Type B pancreatic cell (in vitro differentiated cells): ENCODE results near the gene CD99. TPM values are rescaled to one million over a fixed set of nuclear protein-coding genes. Genes with fewer than 3 reads are reported as not detected.

Experiments
- DNase-seq: peaks from one replicate; pipeline ENCODE4 v3.0.0; 2021; ENCODE audit warnings: mixed read lengths; ENCODE audit not compliant: unreplicated experiment; ENCODE audit errors: extremely low spot score
- H3K27ac Mint-ChIP-seq: 2 replicates; pipeline ENCODE4 v1.8.0; 2021; ENCODE audit warnings: mild to moderate bottlenecking, mixed read lengths
- H3K27me3 Mint-ChIP-seq: 2 replicates; pipeline ENCODE4 v1.8.0; 2021; ENCODE audit warnings: mixed read lengths
- H3K36me3 Mint-ChIP-seq: 2 replicates; pipeline ENCODE4 v1.8.0; 2021; ENCODE audit warnings: mixed read lengths
- H3K4me1 Mint-ChIP-seq: one replicate; pipeline ENCODE4 v1.8.0; 2021; ENCODE audit warnings: mixed read lengths; ENCODE audit not compliant: unreplicated experiment
- H3K4me3 Mint-ChIP-seq: 2 replicates; pipeline ENCODE4 v1.8.0; 2021; ENCODE audit warnings: mild to moderate bottlenecking, mixed read lengths
- H3K9me3 Mint-ChIP-seq: 2 replicates; pipeline ENCODE4 v1.8.0; 2021; ENCODE audit warnings: mixed read lengths
- total RNA-seq: library from RNA; stranded (reverse); gene quantifications from 2 replicates; pipeline ENCODE4 v1.2.1, GENCODE V29; 2021; ENCODE audit warnings: low replicate concordance
- TF ChIP-seq, protein P1 (sequence below): fragments of 200-600 bp; sonication (generic); conservative IDR thresholded peaks from 2 replicates; pipeline ENCODE4 v1.5.0; 2021; ENCODE audit warnings: antibody characterized with exemption, mild to moderate bottlenecking

CD99 gene
- total RNA-seq, 1 donor from 2014 or later: 292 TPM

DNA sequence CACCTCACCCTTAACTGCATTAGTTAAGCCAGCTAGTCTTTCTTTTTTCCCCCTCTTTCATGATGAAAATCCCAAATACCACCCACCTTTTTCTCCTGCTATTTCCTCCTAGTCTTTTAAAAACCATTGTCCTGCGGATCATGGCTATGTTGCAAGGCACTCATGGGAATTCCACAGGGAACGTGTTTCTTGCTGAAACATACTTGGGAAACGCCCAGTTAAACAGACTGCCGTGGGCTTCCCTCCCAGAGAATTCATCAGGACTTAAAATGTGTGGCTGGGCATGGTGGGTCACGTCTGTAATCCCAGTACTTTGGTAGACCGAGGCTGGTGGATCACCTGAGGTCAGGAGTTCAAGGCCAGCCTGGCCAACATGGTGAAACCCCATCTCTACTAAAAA is 92.9 kb downstream of the CD99 start:
- Mint-ChIP-seq H3K36me3 (no peaks in the 10 kb centered on the region), H3K4me1 (peaks cover 21% of the 10 kb centered on the region), H3K4me3 (no peak overlapping the region), H3K9me3 (no peaks in the 10 kb centered on the region), H3K27me3 (no peaks in the 10 kb centered on the region), H3K27ac (no peak overlapping the region)
- TF ChIP-seq, protein P1, sequence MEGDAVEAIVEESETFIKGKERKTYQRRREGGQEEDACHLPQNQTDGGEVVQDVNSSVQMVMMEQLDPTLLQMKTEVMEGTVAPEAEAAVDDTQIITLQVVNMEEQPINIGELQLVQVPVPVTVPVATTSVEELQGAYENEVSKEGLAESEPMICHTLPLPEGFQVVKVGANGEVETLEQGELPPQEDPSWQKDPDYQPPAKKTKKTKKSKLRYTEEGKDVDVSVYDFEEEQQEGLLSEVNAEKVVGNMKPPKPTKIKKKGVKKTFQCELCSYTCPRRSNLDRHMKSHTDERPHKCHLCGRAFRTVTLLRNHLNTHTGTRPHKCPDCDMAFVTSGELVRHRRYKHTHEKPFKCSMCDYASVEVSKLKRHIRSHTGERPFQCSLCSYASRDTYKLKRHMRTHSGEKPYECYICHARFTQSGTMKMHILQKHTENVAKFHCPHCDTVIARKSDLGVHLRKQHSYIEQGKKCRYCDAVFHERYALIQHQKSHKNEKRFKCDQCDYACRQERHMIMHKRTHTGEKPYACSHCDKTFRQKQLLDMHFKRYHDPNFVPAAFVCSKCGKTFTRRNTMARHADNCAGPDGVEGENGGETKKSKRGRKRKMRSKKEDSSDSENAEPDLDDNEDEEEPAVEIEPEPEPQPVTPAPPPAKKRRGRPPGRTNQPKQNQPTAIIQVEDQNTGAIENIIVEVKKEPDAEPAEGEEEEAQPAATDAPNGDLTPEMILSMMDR: no peak
- DNase-seq: no peak

DNA sequence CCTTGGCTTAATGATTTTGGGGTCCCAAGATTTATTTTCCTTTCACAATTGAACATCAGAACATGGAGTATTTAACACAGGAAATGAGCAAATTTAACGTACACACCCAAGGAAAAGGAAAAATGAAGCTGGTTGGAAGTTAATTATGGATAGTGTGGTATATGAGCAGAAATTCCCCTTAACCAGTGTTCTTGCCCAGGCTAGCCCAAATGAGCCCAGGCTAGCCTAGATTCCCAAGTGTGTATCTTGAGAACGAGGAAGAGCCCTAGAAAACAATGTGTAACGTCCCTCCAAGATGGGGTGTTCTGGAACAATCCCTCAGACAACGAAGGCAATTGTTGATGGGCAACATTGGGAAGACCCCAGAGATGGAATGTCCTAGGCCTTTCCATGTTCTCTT is 94.4 kb downstream of the CD99 start:
- no peak overlapping the region for H3K27ac Mint-ChIP-seq
- no peak overlapping the region for H3K4me3 Mint-ChIP-seq
- no peaks in the 10 kb centered on the region for H3K9me3 Mint-ChIP-seq
- no peaks in the 10 kb centered on the region for H3K36me3 Mint-ChIP-seq
- no peaks in the 10 kb centered on the region for H3K27me3 Mint-ChIP-seq
- DNase-seq: no peak
- TF ChIP-seq, protein P1: no peak
- H3K4me1 Mint-ChIP-seq: peaks cover 20% of the 10 kb centered on the region

DNA sequence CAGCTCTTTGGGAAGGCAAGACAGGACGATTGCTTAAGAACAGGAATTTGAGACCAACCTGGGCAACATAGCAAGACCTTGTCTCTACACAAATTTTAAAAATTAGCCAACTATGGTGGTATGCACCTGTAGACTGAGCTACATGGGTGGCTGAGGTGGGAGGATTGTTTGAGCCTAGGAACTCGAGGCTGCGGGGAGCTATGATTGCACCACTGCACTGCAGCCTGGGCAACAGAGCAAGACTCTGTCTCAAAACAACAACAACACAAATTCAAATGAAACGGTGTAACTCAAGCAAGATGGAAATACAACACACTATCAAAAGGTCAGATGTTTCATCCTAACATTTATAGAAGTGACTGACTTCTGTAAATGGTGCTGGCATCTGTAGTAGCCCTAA is 97.9 kb downstream of the CD99 start:
- H3K9me3 Mint-ChIP-seq: no peaks in the 10 kb centered on the region
- TF ChIP-seq, protein P1: no peak
- H3K27ac Mint-ChIP-seq: no peak overlapping the region
- DNase-seq: no peak
- H3K4me1 Mint-ChIP-seq: no peaks in the 10 kb centered on the region
- H3K27me3 Mint-ChIP-seq: no peaks in the 10 kb centered on the region
- H3K4me3 Mint-ChIP-seq: no peak overlapping the region
- no peaks in the 10 kb centered on the region for H3K36me3 Mint-ChIP-seq

DNA sequence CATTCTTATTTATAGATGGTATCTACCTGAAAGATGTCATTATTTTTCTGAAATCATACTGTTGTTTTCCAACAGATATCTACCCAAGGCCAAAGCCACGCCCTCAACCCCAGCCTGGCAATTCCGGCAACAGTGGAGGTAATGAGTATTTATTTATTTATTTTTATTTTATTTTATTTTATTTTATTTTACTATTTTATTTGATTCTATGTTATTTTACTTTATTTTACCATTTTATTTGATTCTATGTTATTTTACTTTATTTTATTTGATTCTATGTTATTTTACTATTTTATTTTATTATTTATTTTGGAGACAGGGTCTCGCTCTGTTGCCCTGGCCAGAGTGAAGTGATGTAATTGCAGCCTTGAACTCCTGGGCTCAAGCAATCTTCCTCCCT is 98.5 kb downstream of the CD99 start:
- no peak overlapping the region for H3K27ac Mint-ChIP-seq
- no peaks in the 10 kb centered on the region for H3K36me3 Mint-ChIP-seq
- no peaks in the 10 kb centered on the region for H3K4me1 Mint-ChIP-seq
- no peak for DNase-seq
- H3K4me3 Mint-ChIP-seq: no peak overlapping the region
- H3K27me3 Mint-ChIP-seq: no peaks in the 10 kb centered on the region
- no peaks in the 10 kb centered on the region for H3K9me3 Mint-ChIP-seq
- TF ChIP-seq, protein P1: no peak

Other genes starting within 250 kb of the CD99 start
- gene DHRSX, start 190.3 kb upstream of the CD99 start, total RNA-seq: 21.0 and 34.2 TPM in 2 replicates
- 29.3 and 42.0 TPM in 2 replicates for gene ZBED1, start 190.3 kb upstream of the CD99 start, total RNA-seq
- gene XG, start 60.7 kb downstream of the CD99 start, total RNA-seq: 0.55 and 0.63 TPM in 2 replicates
- gene GYG2, start 137.6 kb downstream of the CD99 start, total RNA-seq: 19.7 and 49.2 TPM in 2 replicates
- gene ARSD, start 238.0 kb downstream of the CD99 start, total RNA-seq: 38.7 and 54.6 TPM in 2 replicates